BLaER1 treated with 17β-estradiol and CSF1 and Interleukin-3, amounts not matched to agents 10 nM and 100 nM (cell line): ENCODE results near the gene RPS6KA2.
A peak's percentile ranks its signal among the peaks of the same experiment; 100 is the strongest.

Experiments used
- H3K27ac ChIP-seq, 11 experiments: shearing (Covaris generic); formaldehyde crosslinking; 2 replicates each; pipeline ENCODE4 v1.8.1; 2022
- H3K27me3 ChIP-seq, 11 experiments: shearing (Covaris generic); formaldehyde crosslinking; 2 replicates each; pipeline ENCODE4 v1.8.1; 2022
- H3K36me3 ChIP-seq, 11 experiments: shearing (Covaris generic); formaldehyde crosslinking; 2 replicates each; pipeline ENCODE4 v1.8.1; 2022
- H3K4me1 ChIP-seq, 10 experiments: shearing (Covaris generic); formaldehyde crosslinking; 2 replicates each; pipeline ENCODE4 v1.8.1; 2022
- H3K4me2 ChIP-seq, 11 experiments: shearing (Covaris generic); formaldehyde crosslinking; 2 replicates each; pipeline ENCODE4 v1.8.1; 2022
- H3K4me3 ChIP-seq, 10 experiments: shearing (Covaris generic); formaldehyde crosslinking; 2 replicates each; pipeline ENCODE4 v1.8.1; 2022
- H3K9ac ChIP-seq, 11 experiments: shearing (Covaris generic); formaldehyde crosslinking; 2 replicates each; pipeline ENCODE4 v1.8.1; 2022
- H3K9me3 ChIP-seq, 11 experiments: shearing (Covaris generic); formaldehyde crosslinking; replicated peaks in 1 of 11; 2 replicates each; pipeline ENCODE4 v1.8.1; 2022
- H4K20me1 ChIP-seq, 11 experiments: shearing (Covaris generic); formaldehyde crosslinking; 2 replicates each; pipeline ENCODE4 v1.8.1; 2022
- Cebpa-rat ChIP-seq, 11 experiments: shearing (Covaris generic); IDR thresholded peaks; 2 replicates each; pipeline ENCODE4 v1.8.1; 2022

Gene RPS6KA2

GRCh38 chr6:166483573-166484250 is 143.3 kb downstream of the RPS6KA2 start:
- Histone ChIP-seq H3K4me1 (peaks cover 18 to 79% (median 58%) of the 10 kb centered on the region in 10 experiments), H3K9me3 (peaks cover 29 to 52% (median 33%) of the 10 kb centered on the region in 11 experiments), H3K4me3 (no peak overlapping the region), H4K20me1 (no peaks in the 10 kb centered on the region), H3K9ac (peak overlapping the region in 1 of 11 experiments; percentile 29; a peak in 1 of 22 replicates), H3K36me3 (peaks cover 8 to 40% (median 15%) of the 10 kb centered on the region in 11 experiments; a peak in 19 of 22 replicates), H3K27me3 (no peaks in the 10 kb centered on the region), H3K4me2 (peak overlapping the region in 10 of 11 experiments; percentile 30 to 65 (median 60); a peak in 19 of 22 replicates), H3K27ac (peak overlapping the region in 4 of 11 experiments; percentile 9 to 84 (median 28); a peak in 2 of 22 replicates)
- TF ChIP-seq Cebpa-rat (IDR thresholded peaks at IDR 0.05), result no peak

GRCh38 chr6:166483026-166483425 is 144.0 kb downstream of the RPS6KA2 start:
- peaks cover 23 to 45% (median 26%) of the 10 kb centered on the region in 11 experiments for H3K9me3 ChIP-seq
- peak overlapping the region in 4 of 11 experiments; percentile 11 to 34 (median 29); a peak in 6 of 22 replicates for H3K4me2 ChIP-seq
- H3K4me3 ChIP-seq, result no peak overlapping the region
- H4K20me1 ChIP-seq, result no peaks in the 10 kb centered on the region
- H3K27ac ChIP-seq, result no peak overlapping the region
- H3K9ac ChIP-seq, result no peak overlapping the region
- peaks cover 8 to 36% (median 14%) of the 10 kb centered on the region in 11 experiments; a peak in 18 of 22 replicates for H3K36me3 ChIP-seq
- no peaks in the 10 kb centered on the region for H3K27me3 ChIP-seq
- no peak for TF ChIP-seq Cebpa-rat (IDR thresholded peaks at IDR 0.05)
- peaks cover 19 to 80% (median 59%) of the 10 kb centered on the region in 10 experiments for H3K4me1 ChIP-seq

- Histone ChIP-seq H3K9me3 (peaks cover 0 to 14% (median 0%) of the 10 kb centered on the region in 11 experiments; a peak in 4 of 22 replicates), H3K27me3 (no peaks in the 10 kb centered on the region), H4K20me1 (no peaks in the 10 kb centered on the region), H3K9ac (peak overlapping the region in 5 of 11 experiments; percentile 5 to 46 (median 22); a peak in 6 of 22 replicates), H3K27ac (peak overlapping the region in 6 of 11 experiments; percentile 46 to 70 (median 64); a peak in 10 of 22 replicates), H3K36me3 (peaks cover 0 to 17% (median 0%) of the 10 kb centered on the region in 11 experiments; a peak in 2 of 22 replicates), H3K4me1 (peaks cover 27 to 88% (median 67%) of the 10 kb centered on the region in 10 experiments), H3K4me3 (no peak overlapping the region; a peak in 1 of 20 replicates), H3K4me2 (peak overlapping the region; percentile 61 to 92 (median 75); a peak in 21 of 22 replicates)
- no peak for TF ChIP-seq Cebpa-rat (IDR thresholded peaks at IDR 0.05)
Measured at GRCh38 chr6:166478782-166479592, 148.1 kb downstream of the RPS6KA2 start.

GRCh38 chr6:166477647-166478365 is 149.2 kb downstream of the RPS6KA2 start:
- peak overlapping the region in 8 of 11 experiments; percentile 3 to 70 (median 52); a peak in 13 of 22 replicates for H3K27ac ChIP-seq
- H3K4me3 ChIP-seq, result no peak overlapping the region
- peak overlapping the region; percentile 61 to 92 (median 75) for H3K4me2 ChIP-seq
- peaks cover 0 to 9% (median 0%) of the 10 kb centered on the region in 11 experiments; a peak in 3 of 22 replicates for H3K9me3 ChIP-seq
- peak in 5 of 11 experiments; percentile 29 to 82 (median 45); a peak in 5 of 22 replicates for TF ChIP-seq Cebpa-rat (IDR thresholded peaks at IDR 0.05)
- H4K20me1 ChIP-seq, result no peaks in the 10 kb centered on the region
- H3K4me1 ChIP-seq, result peaks cover 27 to 90% (median 73%) of the 10 kb centered on the region in 10 experiments
- peak overlapping the region in 6 of 11 experiments; percentile 8 to 47 (median 34); a peak in 9 of 22 replicates for H3K9ac ChIP-seq
- H3K36me3 ChIP-seq, result peaks cover 0 to 17% (median 0%) of the 10 kb centered on the region in 11 experiments; a peak in 2 of 22 replicates
- no peaks in the 10 kb centered on the region for H3K27me3 ChIP-seq

GRCh38 chr6:166476634-166477215 is 150.3 kb downstream of the RPS6KA2 start:
- Histone ChIP-seq H3K4me1 (peaks cover 27 to 84% (median 71%) of the 10 kb centered on the region in 10 experiments), H3K27ac (peak overlapping the region in 6 of 11 experiments; percentile 25 to 70 (median 43); a peak in 8 of 22 replicates), H3K27me3 (no peaks in the 10 kb centered on the region), H3K9me3 (no peaks in the 10 kb centered on the region; a peak in 1 of 22 replicates), H3K9ac (no peak overlapping the region), H3K36me3 (0 out of 22 replicates have a peak, but pooled peaks cover 0 to 6% (median 0%) of the 10 kb centered on the region in 11 experiments), H3K4me2 (peak overlapping the region in 8 of 11 experiments; percentile 61 to 92 (median 81); a peak in 16 of 22 replicates), H3K4me3 (no peak overlapping the region), H4K20me1 (no peaks in the 10 kb centered on the region)
- TF ChIP-seq Cebpa-rat (IDR thresholded peaks at IDR 0.05), result no peak

- H3K27ac ChIP-seq, result peak overlapping the region in 5 of 11 experiments; percentile 38 to 70 (median 46); a peak in 7 of 22 replicates
- no peak for TF ChIP-seq Cebpa-rat (IDR thresholded peaks at IDR 0.05)
Measured at GRCh38 chr6:166476061-166476591, 150.9 kb downstream of the RPS6KA2 start.

GRCh38 chr6:166474721-166475565 is 152.1 kb downstream of the RPS6KA2 start:
- peak overlapping the region; percentile 4 to 92 (median 74); a peak in 21 of 22 replicates for H3K4me2 ChIP-seq
- H3K9ac ChIP-seq, result peak overlapping the region in 2 of 11 experiments; percentile 48 to 54; a peak in 4 of 22 replicates
- TF ChIP-seq Cebpa-rat (IDR thresholded peaks at IDR 0.05), result no peak
- no peaks in the 10 kb centered on the region for H4K20me1 ChIP-seq
- peaks cover 27 to 83% (median 74%) of the 10 kb centered on the region in 10 experiments for H3K4me1 ChIP-seq
- peak overlapping the region in 4 of 11 experiments; percentile 35 to 68 (median 49); a peak in 7 of 22 replicates for H3K27ac ChIP-seq
- H3K4me3 ChIP-seq, result no peak overlapping the region
- no peaks in the 10 kb centered on the region for H3K9me3 ChIP-seq
- no peaks in the 10 kb centered on the region for H3K27me3 ChIP-seq
- H3K36me3 ChIP-seq, result no peaks in the 10 kb centered on the region

More at GRCh38 chr6:166476061-166476591, 150.9 kb downstream of the RPS6KA2 start:
- Histone ChIP-seq H3K36me3 (no peaks in the 10 kb centered on the region), H3K27me3 (no peaks in the 10 kb centered on the region), H4K20me1 (no peaks in the 10 kb centered on the region), H3K4me2 (peak overlapping the region in 8 of 11 experiments; percentile 61 to 92 (median 81); a peak in 16 of 22 replicates), H3K9me3 (no peaks in the 10 kb centered on the region), H3K4me1 (peaks cover 27 to 80% (median 71%) of the 10 kb centered on the region in 10 experiments), H3K4me3 (no peak overlapping the region), H3K9ac (no peak overlapping the region; a peak in 1 of 22 replicates)
